A549 (cell line): ENCODE data around the gene AK8.

Experiments
- POLR2A ChIP-seq: IDR thresholded peaks from 2 replicates; pipeline ENCODE4 v1.6.1; 2012; ENCODE audit warnings: mild to moderate bottlenecking, low read length
- RFX5 ChIP-seq: fragments of 450-650 bp; IDR thresholded peaks from 2 replicates; pipeline ENCODE4 v1.7.1; 2014; ENCODE audit warnings: antibody characterized with exemption, mild to moderate bottlenecking, moderate library complexity

DNA sequence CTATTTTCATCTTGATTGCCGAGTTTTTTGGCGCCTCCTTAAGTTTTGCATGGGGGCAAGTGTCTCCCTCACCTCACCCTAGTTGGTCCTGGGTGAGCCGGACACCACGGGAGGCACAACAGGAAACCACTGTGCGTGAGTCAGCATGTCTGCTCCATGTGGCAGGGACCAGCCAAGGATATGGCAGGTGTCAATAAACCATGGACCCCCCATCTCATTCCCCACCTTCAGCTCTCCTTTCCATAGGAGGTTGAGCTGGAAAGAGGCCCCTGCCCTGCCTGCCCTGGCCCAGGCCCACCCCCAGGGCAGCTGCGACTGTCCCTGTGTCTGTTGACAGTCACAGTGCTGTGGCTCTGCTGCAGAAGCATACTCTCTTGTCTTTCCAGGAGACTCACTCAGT, 3.7 kb upstream of the AK8 start:
- no peak for TF ChIP-seq POLR2A
- TF ChIP-seq RFX5 = no peak
